ENCODE results near the gene TTN. TPM values are rescaled to one million over a fixed set of nuclear protein-coding genes. Genes with fewer than 3 reads are reported as not detected.

The TTN gene
- polyA plus RNA-seq, 1 experiment: not detected

DNA sequence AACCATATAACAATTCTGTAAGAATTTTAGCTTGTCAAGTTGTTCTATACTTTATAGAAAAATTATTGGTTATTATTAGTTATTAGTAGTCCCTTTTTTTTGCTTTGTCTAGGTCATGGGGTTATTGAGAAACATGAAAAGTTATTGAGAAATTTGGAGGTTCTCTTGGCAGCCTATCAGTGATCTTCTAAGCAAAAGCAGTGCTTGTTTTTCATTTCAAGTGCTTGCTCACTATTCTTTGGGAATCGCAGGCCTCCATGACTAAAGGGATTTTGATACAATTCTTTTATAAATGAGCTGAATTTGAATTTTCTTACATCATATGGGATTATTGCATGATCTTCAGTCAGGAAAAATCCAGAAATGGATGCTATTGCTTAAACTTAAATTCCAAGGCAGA lies 301.1 kb downstream of the TTN start:
- no peaks in the 10 kb centered on the region for H3K27me3 ChIP-seq (ENCODE audit: control insufficient read depth, insufficient read depth, low read length)
- no peak for DNase-seq (ENCODE audit: low read depth)
- no peak overlapping the region for H3K4me3 ChIP-seq (ENCODE audit: low read depth, low read length)
- ChIA-PET CTCF (no interaction called here), POLR2A (no interaction called here)
- TF ChIP-seq, protein P1, sequence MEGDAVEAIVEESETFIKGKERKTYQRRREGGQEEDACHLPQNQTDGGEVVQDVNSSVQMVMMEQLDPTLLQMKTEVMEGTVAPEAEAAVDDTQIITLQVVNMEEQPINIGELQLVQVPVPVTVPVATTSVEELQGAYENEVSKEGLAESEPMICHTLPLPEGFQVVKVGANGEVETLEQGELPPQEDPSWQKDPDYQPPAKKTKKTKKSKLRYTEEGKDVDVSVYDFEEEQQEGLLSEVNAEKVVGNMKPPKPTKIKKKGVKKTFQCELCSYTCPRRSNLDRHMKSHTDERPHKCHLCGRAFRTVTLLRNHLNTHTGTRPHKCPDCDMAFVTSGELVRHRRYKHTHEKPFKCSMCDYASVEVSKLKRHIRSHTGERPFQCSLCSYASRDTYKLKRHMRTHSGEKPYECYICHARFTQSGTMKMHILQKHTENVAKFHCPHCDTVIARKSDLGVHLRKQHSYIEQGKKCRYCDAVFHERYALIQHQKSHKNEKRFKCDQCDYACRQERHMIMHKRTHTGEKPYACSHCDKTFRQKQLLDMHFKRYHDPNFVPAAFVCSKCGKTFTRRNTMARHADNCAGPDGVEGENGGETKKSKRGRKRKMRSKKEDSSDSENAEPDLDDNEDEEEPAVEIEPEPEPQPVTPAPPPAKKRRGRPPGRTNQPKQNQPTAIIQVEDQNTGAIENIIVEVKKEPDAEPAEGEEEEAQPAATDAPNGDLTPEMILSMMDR (IDR thresholded peaks at IDR 0.05; ENCODE audit: insufficient read depth, low read depth, low read length): no peak
- 0 out of 2 replicates have a peak, but pooled peaks cover 3% of the 10 kb centered on the region for H3K36me3 ChIP-seq (ENCODE audit: control insufficient read depth, insufficient read depth, low read length)

DNA sequence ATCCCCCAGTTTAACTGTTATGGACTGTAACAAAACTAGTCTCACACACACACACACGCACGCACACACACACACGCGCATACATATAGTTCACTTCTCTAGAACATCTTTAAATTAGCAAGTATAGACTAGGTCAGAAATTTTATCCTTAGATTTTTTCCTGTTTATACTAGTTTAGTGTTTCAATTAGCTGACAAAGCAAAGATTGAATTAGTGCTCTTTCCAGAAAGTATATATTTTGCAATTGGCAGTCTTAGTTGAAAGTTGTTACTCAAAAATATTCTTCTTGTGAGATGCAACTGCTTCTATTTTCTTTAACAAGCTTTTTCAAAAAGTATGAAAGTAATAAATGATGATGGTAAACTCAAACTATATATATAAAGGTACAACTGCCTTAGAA lies 304.5 kb downstream of the TTN start:
- ChIA-PET POLR2A (no interaction called here), CTCF (interaction anchor here (1.0 kb wide), 1 partner anchor 88 kb away, joined by 3 read pairs; no protein-coding TSS in a partner anchor)

DNA sequence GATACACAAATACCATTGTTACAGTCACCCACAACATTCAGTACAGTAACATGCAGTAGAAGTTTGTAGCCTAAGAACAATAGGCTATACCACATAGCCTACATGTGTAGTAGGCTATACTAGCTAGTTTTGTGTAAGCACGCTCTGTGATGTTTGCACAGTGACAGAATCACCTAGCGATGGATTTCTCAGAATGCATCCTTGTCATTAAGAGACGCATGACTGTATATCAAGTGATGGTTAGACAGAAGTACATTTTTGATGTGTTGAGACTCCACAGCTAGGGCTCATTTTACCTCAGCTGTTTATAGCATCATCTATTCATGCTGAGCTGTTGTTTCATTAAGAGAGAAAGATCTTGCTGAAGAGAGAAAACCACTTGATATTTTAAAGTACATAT lies 307.6 kb downstream of the TTN start:
- TF ChIP-seq, protein P1 (IDR thresholded peaks at IDR 0.05; ENCODE audit: insufficient read depth, low read depth, low read length): no peak
- POLR2A ChIA-PET: no interaction called here
- DNase-seq (ENCODE audit: low read depth): no peak
- Histone ChIP-seq H3K4me3 (ENCODE audit: low read depth, low read length) (no peak overlapping the region), H3K27me3 (ENCODE audit: control insufficient read depth, insufficient read depth, low read length) (no peaks in the 10 kb centered on the region), H3K36me3 (ENCODE audit: control insufficient read depth, insufficient read depth, low read length) (peaks cover 4% of the 10 kb centered on the region; the same call in 1 of the 2 replicates)
- CTCF ChIA-PET: no interaction called here

More for the DNA sequence above, 304.5 kb downstream of the TTN start:
- TF ChIP-seq, protein P1 (IDR thresholded peaks at IDR 0.05; ENCODE audit: insufficient read depth, low read depth, low read length): no peak
- H3K27me3 ChIP-seq (ENCODE audit: control insufficient read depth, insufficient read depth, low read length): no peaks in the 10 kb centered on the region
- no peak overlapping the region for H3K4me3 ChIP-seq (ENCODE audit: low read depth, low read length)
- H3K36me3 ChIP-seq (ENCODE audit: control insufficient read depth, insufficient read depth, low read length): peaks cover 4% of the 10 kb centered on the region; the same call in 1 of the 2 replicates
- no peak for DNase-seq (ENCODE audit: low read depth)

DNA sequence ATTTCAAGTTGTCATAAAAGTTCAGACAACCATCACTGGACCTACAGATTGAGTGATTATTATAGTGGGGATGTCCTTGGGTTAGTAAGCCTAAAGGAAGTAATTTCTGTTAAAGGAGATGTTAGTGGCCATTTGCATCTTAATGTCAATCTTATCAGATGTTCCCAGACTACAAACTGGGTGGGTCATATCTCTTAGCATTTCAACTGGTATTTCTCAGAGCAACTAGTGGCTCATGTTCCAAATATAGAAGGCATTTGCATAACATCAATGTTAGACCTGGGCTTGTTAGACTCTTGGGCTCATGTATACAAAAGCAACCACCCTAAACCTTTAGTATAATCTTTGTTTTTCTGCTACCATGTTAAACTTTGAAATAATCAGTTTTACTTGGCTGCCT lies 309.1 kb downstream of the TTN start:
- Histone ChIP-seq H3K27me3 (ENCODE audit: control insufficient read depth, insufficient read depth, low read length) (no peaks in the 10 kb centered on the region), H3K36me3 (ENCODE audit: control insufficient read depth, insufficient read depth, low read length) (peaks cover 12% of the 10 kb centered on the region; the same call in 1 of the 2 replicates), H3K4me3 (ENCODE audit: low read depth, low read length) (no peak overlapping the region)
- POLR2A ChIA-PET: no interaction called here
- no peak for DNase-seq (ENCODE audit: low read depth)
- TF ChIP-seq, protein P1 (IDR thresholded peaks at IDR 0.05; ENCODE audit: insufficient read depth, low read depth, low read length): no peak
- CTCF ChIA-PET: interaction anchor here (0.7 kb wide), 1 partner anchor 11 kb away, joined by 3 read pairs; no protein-coding TSS in a partner anchor

DNA sequence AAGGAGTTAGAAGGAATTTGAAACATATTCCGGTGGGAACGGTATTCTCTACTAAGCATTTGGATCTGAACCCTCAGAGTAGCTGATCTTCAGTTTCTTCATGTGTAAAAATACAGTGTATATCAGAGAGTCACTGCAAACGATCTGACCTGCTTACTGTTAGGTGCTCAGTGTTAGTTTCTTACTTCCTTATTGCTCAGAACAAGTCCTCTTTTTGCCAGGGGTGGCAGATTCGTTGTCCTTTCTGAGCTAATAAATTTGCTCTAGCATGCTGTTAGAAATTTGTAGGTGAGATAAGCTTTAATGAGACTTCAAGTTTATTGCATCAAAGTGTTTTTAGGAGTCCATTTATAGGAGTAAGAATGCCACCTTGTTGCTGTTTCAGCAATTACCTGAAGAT lies 311.2 kb downstream of the TTN start:
- CTCF ChIA-PET: interaction anchor here (0.8 kb wide), 1 partner anchor 19 kb away, joined by 3 read pairs; no protein-coding TSS in a partner anchor
- Histone ChIP-seq H3K4me3 (ENCODE audit: low read depth, low read length) (no peak overlapping the region), H3K36me3 (ENCODE audit: control insufficient read depth, insufficient read depth, low read length) (peaks cover 15% of the 10 kb centered on the region; the same call in 1 of the 2 replicates), H3K27me3 (ENCODE audit: control insufficient read depth, insufficient read depth, low read length) (no peaks in the 10 kb centered on the region)
- TF ChIP-seq, protein P1 (IDR thresholded peaks at IDR 0.05; ENCODE audit: insufficient read depth, low read depth, low read length): no peak
- POLR2A ChIA-PET: no interaction called here
- DNase-seq (ENCODE audit: low read depth): no peak

All from BJ (cell line).